ENCODE results near the gene FAM216B. TPM values are rescaled to one million over a fixed set of nuclear protein-coding genes. Genes with fewer than 3 reads are reported as not detected.

The FAM216B gene
- total and polyA plus RNA-seq, 3 experiments from 2014 or later, result not detected

- no peak overlapping the region for H3K27ac Mint-ChIP-seq
- Histone ChIP-seq H3K4me1 (ENCODE audit: insufficient read depth, low read length) (no peaks in the 10 kb centered on the region), H3K9me3 (ENCODE audit: low read length) (no peaks in the 10 kb centered on the region), H3K27me3 (ENCODE audit: insufficient read depth, low read length, poor library complexity, severe bottlenecking) (no peaks in the 10 kb centered on the region), H3K27ac (ENCODE audit: low read depth, low read length) (no peak overlapping the region), H3K4me3 (ENCODE audit: low read length) (no peak overlapping the region), H3K36me3 (ENCODE audit: insufficient read depth, low read length) (no peaks in the 10 kb centered on the region)
- ChIA-PET CTCF (no interaction called here), POLR2A (no interaction called here)
- peaks cover 0 to 3% (median 0%) of the 10 kb centered on the region in 5 donors for H3K9me3 Mint-ChIP-seq
- no peaks in the 10 kb centered on the region for H3K36me3 Mint-ChIP-seq
- no peaks in the 10 kb centered on the region for H3K4me1 Mint-ChIP-seq
- peaks cover 3 to 16% of the 10 kb centered on the region in 2 donors for H3K27me3 Mint-ChIP-seq
- no peak overlapping the region for H3K4me3 Mint-ChIP-seq
- no peak for DNase-seq
Observed at GRCh38 chr13:42792154-42792553, 10.8 kb downstream of the FAM216B start.

DNA sequence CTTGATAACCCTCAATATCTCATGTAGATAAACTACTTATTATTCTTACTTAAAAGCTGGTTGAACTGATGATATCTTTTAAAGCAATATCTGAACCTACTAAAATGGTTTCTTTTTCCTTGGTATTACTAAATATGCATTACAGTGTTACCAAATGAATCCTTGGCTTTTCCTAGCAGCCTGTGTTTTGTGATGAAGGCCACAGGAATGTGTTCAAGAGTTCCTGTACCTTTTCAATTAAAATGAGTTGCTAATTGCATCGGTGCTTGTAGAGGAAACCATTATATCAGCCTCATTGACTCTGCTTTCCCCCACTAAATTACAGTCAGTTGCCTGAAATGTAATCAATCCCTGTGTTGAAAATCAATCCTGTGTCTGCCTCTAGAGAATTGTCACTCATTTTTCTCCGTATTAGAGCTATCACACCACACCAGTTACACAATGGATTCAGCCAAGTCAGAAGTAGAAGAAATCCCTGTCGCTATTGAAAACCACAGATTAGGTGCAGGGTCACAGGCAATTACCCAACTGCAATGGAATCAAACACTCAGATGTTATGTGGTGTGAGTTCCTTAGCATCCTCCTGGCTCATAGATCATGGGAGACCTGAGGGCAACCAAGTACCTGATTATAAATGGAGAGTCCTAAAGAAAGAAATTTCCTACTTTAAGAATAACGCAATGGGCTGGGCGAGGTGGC, 13.3 kb downstream of the FAM216B start:
- Mint-ChIP-seq H3K4me1 (no peaks in the 10 kb centered on the region), H3K4me3 (no peak overlapping the region), H3K27ac (no peak overlapping the region), H3K27me3 (peaks cover 3 to 16% of the 10 kb centered on the region in 2 donors), H3K9me3 (peaks cover 0 to 3% (median 0%) of the 10 kb centered on the region in 5 donors), H3K36me3 (no peaks in the 10 kb centered on the region)
- no peaks in the 10 kb centered on the region for H3K9me3 ChIP-seq (ENCODE audit: low read length)
- no peaks in the 10 kb centered on the region for H3K4me1 ChIP-seq (ENCODE audit: insufficient read depth, low read length)
- H3K4me3 ChIP-seq (ENCODE audit: low read length), result no peak overlapping the region
- POLR2A ChIA-PET, result no interaction called here
- H3K27ac ChIP-seq (ENCODE audit: low read depth, low read length), result no peak overlapping the region
- CTCF ChIA-PET, result no interaction called here
- no peak for DNase-seq
- no peaks in the 10 kb centered on the region for H3K27me3 ChIP-seq (ENCODE audit: insufficient read depth, low read length, poor library complexity, severe bottlenecking)
- no peaks in the 10 kb centered on the region for H3K36me3 ChIP-seq (ENCODE audit: insufficient read depth, low read length)

DNA sequence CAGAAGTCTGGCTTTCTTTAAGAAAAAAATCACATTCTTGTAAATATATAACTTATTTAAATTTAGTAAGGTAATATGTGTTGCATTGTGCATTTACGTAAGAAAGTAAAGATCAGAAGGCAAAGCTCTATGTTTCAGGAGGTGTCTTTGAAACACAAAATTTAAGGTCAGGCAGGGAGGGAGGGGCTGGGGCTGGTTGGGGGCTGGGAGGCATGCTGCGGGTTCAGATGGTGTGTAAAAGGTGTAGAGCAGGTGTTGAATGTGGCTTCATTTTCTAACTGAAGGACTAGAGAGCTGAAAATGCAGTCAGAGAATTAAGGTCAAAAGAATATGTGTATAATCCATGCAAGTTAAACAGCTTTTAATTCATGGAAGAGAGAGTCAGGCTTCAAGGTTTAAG, 14.3 kb downstream of the FAM216B start:
- no peaks in the 10 kb centered on the region for H3K36me3 Mint-ChIP-seq
- no peaks in the 10 kb centered on the region for H3K27me3 ChIP-seq (ENCODE audit: insufficient read depth, low read length, poor library complexity, severe bottlenecking)
- CTCF ChIA-PET, result no interaction called here

GRCh38 chr13:42796747-42797356, 15.5 kb downstream of the FAM216B start:
- Mint-ChIP-seq H3K4me3 (no peak overlapping the region), H3K36me3 (no peaks in the 10 kb centered on the region), H3K27ac (no peak overlapping the region), H3K9me3 (peaks cover 0 to 3% (median 0%) of the 10 kb centered on the region in 5 donors), H3K27me3 (peaks cover 5 to 16% of the 10 kb centered on the region in 2 donors), H3K4me1 (no peaks in the 10 kb centered on the region)
- no peaks in the 10 kb centered on the region for H3K36me3 ChIP-seq (ENCODE audit: insufficient read depth, low read length)
- no peak overlapping the region for H3K4me3 ChIP-seq (ENCODE audit: low read length)
- no peak overlapping the region for H3K27ac ChIP-seq (ENCODE audit: low read depth, low read length)
- ChIA-PET CTCF (no interaction called here), POLR2A (no interaction called here)
- H3K4me1 ChIP-seq (ENCODE audit: insufficient read depth, low read length), result no peaks in the 10 kb centered on the region
- H3K27me3 ChIP-seq (ENCODE audit: insufficient read depth, low read length, poor library complexity, severe bottlenecking), result no peaks in the 10 kb centered on the region
- no peak for DNase-seq
- H3K9me3 ChIP-seq (ENCODE audit: low read length), result no peaks in the 10 kb centered on the region

More for the DNA sequence above, 14.3 kb downstream of the FAM216B start:
- H3K4me1 ChIP-seq (ENCODE audit: insufficient read depth, low read length), result no peaks in the 10 kb centered on the region
- no peaks in the 10 kb centered on the region for H3K36me3 ChIP-seq (ENCODE audit: insufficient read depth, low read length)
- no peak overlapping the region for H3K4me3 ChIP-seq (ENCODE audit: low read length)
- H3K27ac ChIP-seq (ENCODE audit: low read depth, low read length), result no peak overlapping the region
- POLR2A ChIA-PET, result no interaction called here
- Mint-ChIP-seq H3K9me3 (peaks cover 0 to 3% (median 0%) of the 10 kb centered on the region in 5 donors), H3K4me3 (no peak overlapping the region), H3K27ac (no peak overlapping the region), H3K27me3 (peaks cover 5 to 16% of the 10 kb centered on the region in 2 donors), H3K4me1 (no peaks in the 10 kb centered on the region)
- no peaks in the 10 kb centered on the region for H3K9me3 ChIP-seq (ENCODE audit: low read length)
- DNase-seq, result no peak

DNA sequence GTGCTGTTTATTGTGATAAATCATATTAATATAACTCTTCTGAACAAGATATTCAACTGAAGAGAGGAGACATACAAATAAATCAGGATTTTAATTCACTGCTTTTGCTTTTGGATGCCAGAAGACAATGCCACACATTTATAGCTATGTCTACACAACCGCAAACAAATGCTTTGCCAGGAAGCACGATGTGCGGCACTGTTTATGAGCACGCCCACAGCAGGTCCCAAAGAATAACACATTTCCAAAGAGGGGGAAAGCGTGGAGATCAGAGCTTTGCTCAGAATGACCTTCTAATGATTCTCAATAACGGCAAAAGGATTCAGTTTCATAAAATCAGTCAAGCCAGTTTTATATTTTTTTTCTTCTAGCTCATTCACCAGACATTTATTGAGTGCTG, 16.7 kb downstream of the FAM216B start:
- DNase-seq, result no peak
- Mint-ChIP-seq H3K4me3 (no peak overlapping the region), H3K27ac (no peak overlapping the region), H3K4me1 (no peaks in the 10 kb centered on the region), H3K9me3 (peaks cover 0 to 3% (median 0%) of the 10 kb centered on the region in 5 donors), H3K27me3 (peaks cover 5 to 16% of the 10 kb centered on the region in 2 donors), H3K36me3 (no peaks in the 10 kb centered on the region)
- H3K27ac ChIP-seq (ENCODE audit: low read depth, low read length), result no peak overlapping the region
- H3K36me3 ChIP-seq (ENCODE audit: insufficient read depth, low read length), result no peaks in the 10 kb centered on the region
- no peaks in the 10 kb centered on the region for H3K27me3 ChIP-seq (ENCODE audit: insufficient read depth, low read length, poor library complexity, severe bottlenecking)
- no peaks in the 10 kb centered on the region for H3K9me3 ChIP-seq (ENCODE audit: low read length)
- POLR2A ChIA-PET, result no interaction called here
- H3K4me1 ChIP-seq (ENCODE audit: insufficient read depth, low read length), result no peaks in the 10 kb centered on the region
- CTCF ChIA-PET, result no interaction called here
- H3K4me3 ChIP-seq (ENCODE audit: low read length), result no peak overlapping the region

DNA sequence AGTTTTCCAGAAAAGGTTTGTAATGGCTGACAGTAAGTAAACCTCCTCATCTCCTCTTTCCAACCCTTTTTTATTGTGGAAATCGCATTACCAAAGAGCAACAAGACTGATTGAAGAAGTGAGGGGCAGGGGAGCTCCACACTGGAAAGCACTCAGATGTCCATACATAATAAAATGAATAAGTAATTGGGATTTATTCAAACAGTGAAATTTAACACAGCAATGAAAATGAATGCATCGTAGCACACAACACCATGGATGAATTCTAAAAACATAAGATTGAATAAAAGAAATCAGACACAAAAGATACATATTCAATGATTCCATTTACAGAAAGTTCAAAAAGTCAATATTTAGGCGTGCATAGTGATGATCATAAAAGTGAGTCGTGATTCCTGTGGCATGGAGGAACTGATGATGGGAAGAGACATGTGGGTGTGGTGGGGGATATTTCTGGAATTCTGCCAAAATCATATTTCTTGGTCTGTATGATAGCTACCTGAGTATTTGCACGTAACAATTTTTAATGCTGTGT, 18.8 kb downstream of the FAM216B start:
- H3K9me3 Mint-ChIP-seq, result peaks cover 0 to 3% (median 0%) of the 10 kb centered on the region in 5 donors
- Histone ChIP-seq H3K27ac (ENCODE audit: low read depth, low read length) (no peak overlapping the region), H3K4me1 (ENCODE audit: insufficient read depth, low read length) (no peaks in the 10 kb centered on the region), H3K27me3 (ENCODE audit: insufficient read depth, low read length, poor library complexity, severe bottlenecking) (no peaks in the 10 kb centered on the region), H3K36me3 (ENCODE audit: insufficient read depth, low read length) (no peaks in the 10 kb centered on the region), H3K4me3 (ENCODE audit: low read length) (no peak overlapping the region), H3K9me3 (ENCODE audit: low read length) (no peaks in the 10 kb centered on the region)
- no peak overlapping the region for H3K4me3 Mint-ChIP-seq
- H3K27ac Mint-ChIP-seq, result no peak overlapping the region
- no peak for DNase-seq
- CTCF ChIA-PET, result no interaction called here
- H3K27me3 Mint-ChIP-seq, result peaks cover 3 to 11% of the 10 kb centered on the region in 2 donors
- no peaks in the 10 kb centered on the region for H3K4me1 Mint-ChIP-seq
- POLR2A ChIA-PET, result no interaction called here
- no peaks in the 10 kb centered on the region for H3K36me3 Mint-ChIP-seq

- Histone ChIP-seq H3K9me3 (ENCODE audit: low read length) (no peaks in the 10 kb centered on the region), H3K4me1 (ENCODE audit: insufficient read depth, low read length) (no peaks in the 10 kb centered on the region), H3K4me3 (ENCODE audit: low read length) (no peak overlapping the region), H3K36me3 (ENCODE audit: insufficient read depth, low read length) (no peaks in the 10 kb centered on the region), H3K27ac (ENCODE audit: low read depth, low read length) (no peak overlapping the region), H3K27me3 (ENCODE audit: insufficient read depth, low read length, poor library complexity, severe bottlenecking) (no peaks in the 10 kb centered on the region)
- H3K27ac Mint-ChIP-seq, result no peak overlapping the region
- H3K36me3 Mint-ChIP-seq, result no peaks in the 10 kb centered on the region
- no peak overlapping the region for H3K4me3 Mint-ChIP-seq
- H3K9me3 Mint-ChIP-seq, result no peaks in the 10 kb centered on the region
- no peaks in the 10 kb centered on the region for H3K4me1 Mint-ChIP-seq
- POLR2A ChIA-PET, result no interaction called here
- peaks cover 1 to 5% of the 10 kb centered on the region in 2 donors for H3K27me3 Mint-ChIP-seq
- CTCF ChIA-PET, result no interaction called here
- DNase-seq, result no peak
Observed at GRCh38 chr13:42803563-42804204, 22.3 kb downstream of the FAM216B start.

DNA sequence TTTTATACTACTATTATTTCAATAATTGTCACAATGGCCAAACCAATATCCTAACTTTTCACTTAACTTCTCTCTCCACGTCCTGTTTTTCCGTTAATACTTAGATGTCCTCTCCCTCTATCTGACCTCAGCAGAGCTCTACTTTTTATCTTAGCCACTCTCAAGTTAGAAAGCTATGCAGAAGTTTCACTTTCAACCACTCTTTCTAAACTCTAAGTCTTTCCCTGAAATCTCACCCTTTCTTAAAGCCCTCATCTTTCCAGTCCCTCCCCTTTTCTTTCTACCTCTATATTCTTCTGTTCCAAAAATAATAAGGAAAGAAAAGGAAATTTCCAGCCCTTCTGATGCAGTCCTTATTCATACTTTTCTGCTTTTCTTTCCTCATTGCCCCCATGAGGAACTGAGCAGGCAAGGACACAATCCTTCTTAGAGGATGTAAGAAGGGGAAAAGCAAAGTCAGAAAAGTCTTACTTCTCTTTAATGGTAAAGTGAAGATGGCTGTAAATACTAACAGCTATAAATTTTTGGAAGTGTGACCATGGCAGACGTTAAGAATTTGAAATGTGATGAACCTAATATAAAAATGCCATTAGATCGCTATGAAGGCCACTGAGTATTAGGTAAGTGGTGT, 23.0 kb downstream of the FAM216B start:
- Histone ChIP-seq H3K27me3 (ENCODE audit: insufficient read depth, low read length, poor library complexity, severe bottlenecking) (no peaks in the 10 kb centered on the region), H3K4me3 (ENCODE audit: low read length) (no peak overlapping the region), H3K9me3 (ENCODE audit: low read length) (no peaks in the 10 kb centered on the region), H3K4me1 (ENCODE audit: insufficient read depth, low read length) (no peaks in the 10 kb centered on the region), H3K36me3 (ENCODE audit: insufficient read depth, low read length) (no peaks in the 10 kb centered on the region), H3K27ac (ENCODE audit: low read depth, low read length) (no peak overlapping the region)
- CTCF ChIA-PET, result no interaction called here
- Mint-ChIP-seq H3K9me3 (no peaks in the 10 kb centered on the region), H3K27ac (no peak overlapping the region), H3K4me3 (no peak overlapping the region), H3K27me3 (peaks cover 2 to 10% of the 10 kb centered on the region in 2 donors), H3K36me3 (no peaks in the 10 kb centered on the region), H3K4me1 (no peaks in the 10 kb centered on the region)
- no peak for DNase-seq
- POLR2A ChIA-PET, result no interaction called here
